Stimulated activated effector memory CD8-positive, alpha-beta T cell treated with anti-CD3 and anti-CD28 coated beads, Interleukin-12 subunit alpha, Interleukin-12 subunit beta, amount 100 ng/mL, for 72 hours (primary cell): ENCODE data around the gene FAM177B.
A peak's percentile ranks its signal among the peaks of the same experiment; 100 is the strongest.

Source experiments
- ATAC-seq: fragments of 150-1000 bp; cut with Tn5 transposase; 2 replicates; pipeline ENCODE4 v1.10.0; 2021
- DNase-seq, 2 donors: peaks; one replicate each; pipeline ENCODE4 v3.0.0; 2021 to 2022; ENCODE audit warnings: low spot score in 2 of 2
- H3K27ac Mint-ChIP-seq: one replicate; pipeline ENCODE4 v1.8.0; 2022; ENCODE audit warnings: mild to moderate bottlenecking, mixed read lengths
- H3K36me3 Mint-ChIP-seq: one replicate; pipeline ENCODE4 v1.8.0; 2022; ENCODE audit warnings: mild to moderate bottlenecking, mixed read lengths
- H3K4me1 Mint-ChIP-seq: one replicate; pipeline ENCODE4 v1.8.0; 2022; ENCODE audit warnings: mixed read lengths
- H3K4me3 Mint-ChIP-seq: one replicate; pipeline ENCODE4 v1.8.0; 2022; ENCODE audit warnings: mild to moderate bottlenecking, mixed read lengths
- H3K9me3 Mint-ChIP-seq: one replicate; pipeline ENCODE4 v1.8.0; 2022; ENCODE audit warnings: mixed read lengths

FAM177B gene

GRCh38 chr1:222788402-222789156 is 51.6 kb downstream of the FAM177B start:
- no peak for DNase-seq
- Mint-ChIP-seq H3K9me3 (peaks cover 4% of the 10 kb centered on the region), H3K4me3 (no peak overlapping the region), H3K27ac (no peak overlapping the region), H3K4me1 (peaks cover 11% of the 10 kb centered on the region), H3K36me3 (no peaks in the 10 kb centered on the region)
- no peak for ATAC-seq

DNA sequence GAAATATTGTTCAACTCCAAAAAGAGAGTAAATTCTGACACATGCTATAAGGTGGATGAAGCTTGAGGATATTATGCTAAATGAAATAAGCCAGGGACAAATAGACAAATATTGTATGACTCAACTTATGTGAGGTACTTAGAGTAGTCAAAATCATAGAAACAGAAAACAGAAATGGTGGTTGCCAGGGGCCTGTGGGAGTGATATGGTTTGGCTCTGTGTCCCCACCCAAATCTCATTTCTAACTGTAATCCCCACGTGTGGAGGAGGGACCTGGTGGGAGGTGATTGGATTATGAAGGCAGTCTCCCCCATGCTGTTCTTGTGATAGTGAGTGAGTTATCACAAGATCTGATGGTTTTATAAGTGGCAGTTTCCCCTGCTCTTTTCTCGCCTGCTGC is 53.1 kb downstream of the FAM177B start:
- Mint-ChIP-seq H3K4me1 (peaks cover 11% of the 10 kb centered on the region), H3K4me3 (no peak overlapping the region), H3K27ac (peak overlapping the region; percentile 63), H3K36me3 (no peaks in the 10 kb centered on the region), H3K9me3 (peaks cover 4% of the 10 kb centered on the region)
- DNase-seq (no peak), ATAC-seq (peak; percentile 67)

- DNase-seq: no peak
- H3K4me1 Mint-ChIP-seq: peaks cover 11% of the 10 kb centered on the region
- peak; percentile 77 for ATAC-seq
- H3K36me3 Mint-ChIP-seq: no peaks in the 10 kb centered on the region
- peaks cover 4% of the 10 kb centered on the region for H3K9me3 Mint-ChIP-seq
- peak overlapping the region; percentile 63 for H3K27ac Mint-ChIP-seq
- no peak overlapping the region for H3K4me3 Mint-ChIP-seq
Observed at GRCh38 chr1:222790520-222790919, 53.5 kb downstream of the FAM177B start.

- no peak for DNase-seq
- H3K4me1 Mint-ChIP-seq: peaks cover 11% of the 10 kb centered on the region
- ATAC-seq: no peak
- H3K36me3 Mint-ChIP-seq: no peaks in the 10 kb centered on the region
- peaks cover 4% of the 10 kb centered on the region for H3K9me3 Mint-ChIP-seq
- no peak overlapping the region for H3K27ac Mint-ChIP-seq
- no peak overlapping the region for H3K4me3 Mint-ChIP-seq
Observed at GRCh38 chr1:222791006-222791710, 54.2 kb downstream of the FAM177B start.

DNA sequence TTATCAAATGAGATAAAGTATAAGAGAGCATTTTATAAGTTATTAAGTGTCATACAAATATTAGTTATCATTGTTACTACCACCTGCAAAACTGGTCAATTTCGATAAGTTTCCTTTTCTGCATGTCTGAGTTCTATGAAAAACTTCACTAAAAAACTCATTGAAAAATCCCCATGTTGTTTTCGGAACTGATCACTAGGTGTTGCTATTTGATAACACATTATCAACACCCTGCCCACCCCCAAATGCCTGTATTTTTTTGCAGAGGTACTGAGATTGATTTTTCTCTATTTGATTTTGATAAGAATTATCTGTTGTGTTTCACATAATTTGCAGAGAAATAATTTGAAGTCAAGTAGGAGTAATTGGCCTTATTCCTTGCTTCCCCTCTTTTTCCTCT is 55.7 kb downstream of the FAM177B start:
- Mint-ChIP-seq H3K36me3 (no peaks in the 10 kb centered on the region), H3K4me1 (peaks cover 11% of the 10 kb centered on the region), H3K27ac (no peak overlapping the region), H3K4me3 (no peak overlapping the region), H3K9me3 (peaks cover 4% of the 10 kb centered on the region)
- ATAC-seq (no peak), DNase-seq (no peak)

DNA sequence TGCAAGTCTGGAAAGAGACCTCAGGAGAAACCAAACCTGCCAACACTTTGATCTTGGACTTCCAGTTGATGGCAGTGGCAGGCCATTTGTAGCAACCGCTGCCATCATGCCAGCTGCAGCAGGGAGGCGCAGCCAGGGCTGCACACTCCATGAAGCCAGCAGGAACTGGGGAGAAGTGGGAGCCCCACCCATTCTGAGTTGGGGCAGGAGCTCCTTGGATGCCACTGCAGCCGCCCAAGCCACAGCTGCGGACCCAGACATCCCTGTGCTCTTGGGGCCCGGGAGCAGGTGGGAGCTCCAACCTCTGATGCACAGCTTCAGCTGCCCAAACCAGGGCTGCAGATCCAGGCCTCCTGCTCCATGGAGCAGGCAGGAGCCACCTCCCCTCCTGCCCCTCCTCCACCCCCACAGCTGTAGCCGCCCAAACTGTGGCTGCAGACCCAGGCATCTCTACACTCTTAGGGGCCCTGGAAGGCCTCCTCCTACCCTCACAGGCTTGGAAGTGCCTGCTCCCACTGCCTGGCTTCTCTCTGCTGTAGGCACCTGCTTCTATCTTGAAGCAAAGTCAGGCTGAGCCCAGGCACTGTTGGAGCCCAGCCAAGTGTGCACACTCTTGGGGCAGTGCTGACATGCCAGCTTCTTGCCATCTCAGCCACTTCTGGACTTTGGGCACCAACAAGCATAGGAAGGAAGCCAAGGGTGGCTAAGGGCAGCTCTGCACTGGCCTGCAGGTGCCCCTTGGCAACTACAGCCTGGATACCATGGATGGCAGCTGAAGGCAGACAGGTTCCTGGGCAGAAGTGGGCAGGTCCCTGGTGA is 57.9 kb downstream of the FAM177B start:
- Mint-ChIP-seq H3K4me1 (peaks cover 10% of the 10 kb centered on the region), H3K27ac (no peak overlapping the region)
- peak; percentile 16 for ATAC-seq

GRCh38 chr1:222798116-222798515 is 61.1 kb downstream of the FAM177B start:
- Mint-ChIP-seq H3K36me3 (no peaks in the 10 kb centered on the region), H3K4me1 (no peaks in the 10 kb centered on the region), H3K4me3 (no peak overlapping the region), H3K9me3 (no peaks in the 10 kb centered on the region), H3K27ac (no peak overlapping the region)
- peak; percentile 21 for ATAC-seq
- DNase-seq: no peak

More for the DNA sequence above, 57.9 kb downstream of the FAM177B start:
- H3K9me3 Mint-ChIP-seq: peaks cover 4% of the 10 kb centered on the region
- DNase-seq: no peak
- H3K4me3 Mint-ChIP-seq: no peak overlapping the region
- H3K36me3 Mint-ChIP-seq: no peaks in the 10 kb centered on the region

- ATAC-seq: no peak
- Mint-ChIP-seq H3K27ac (no peak overlapping the region), H3K9me3 (no peaks in the 10 kb centered on the region), H3K4me3 (no peak overlapping the region), H3K4me1 (no peaks in the 10 kb centered on the region), H3K36me3 (no peaks in the 10 kb centered on the region)
- no peak for DNase-seq
Observed at GRCh38 chr1:222798975-222799374, 62.0 kb downstream of the FAM177B start.
